Adrenal gland (tissue), 5 donors: ENCODE measurements around the gene ALOX15B.

Experiments used
- POLR2A ChIP-seq, 2 donors: fragments of 450-650 bp; IDR thresholded peaks; one replicate each; pipeline ENCODE4 v1.6.1; 2017; ENCODE audit warnings: antibody characterized with exemption in 2 of 2, mild to moderate bottlenecking in 2 of 2, moderate library complexity in 1 of 2
- TF ChIP-seq, protein P1 (sequence below), 6 experiments: fragments of 450-650 bp in 4 of 6; fragments of 200-600 bp in 2 of 6; sonication (generic) in 1 of 6; IDR thresholded peaks; 1 replicate in 5 of 6; 2 replicates in 1 of 6; pipeline versions ENCODE4 v1.5.1 to v1.8.0; 2016 to 2021; ENCODE audit warnings: antibody characterized with exemption in 6 of 6, mild to moderate bottlenecking in 2 of 6, moderate library complexity in 1 of 6
- donor health status: DM: no; HTN: no; CAD: no.

DNA sequence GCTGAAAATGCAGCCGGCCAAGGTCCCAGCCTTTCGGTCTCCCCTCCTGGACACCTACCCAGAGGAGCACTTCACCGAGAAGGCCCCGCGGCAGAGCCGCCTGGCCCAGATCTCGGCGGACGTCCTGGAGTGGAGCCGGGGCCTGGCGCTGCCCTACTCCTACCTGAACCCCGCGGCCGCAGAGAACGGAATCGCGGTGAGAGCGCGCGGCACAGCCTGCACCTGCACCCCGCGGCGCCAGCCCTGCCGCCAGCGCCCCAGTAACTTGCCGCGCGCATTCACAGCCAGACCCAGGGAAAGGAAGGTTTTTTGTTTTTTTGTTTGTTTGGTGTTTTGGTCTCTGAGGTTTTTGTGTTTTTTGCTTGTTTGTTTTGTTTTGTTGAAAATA lies 33.5 kb downstream of the ALOX15B start:
- TF ChIP-seq, protein P1, sequence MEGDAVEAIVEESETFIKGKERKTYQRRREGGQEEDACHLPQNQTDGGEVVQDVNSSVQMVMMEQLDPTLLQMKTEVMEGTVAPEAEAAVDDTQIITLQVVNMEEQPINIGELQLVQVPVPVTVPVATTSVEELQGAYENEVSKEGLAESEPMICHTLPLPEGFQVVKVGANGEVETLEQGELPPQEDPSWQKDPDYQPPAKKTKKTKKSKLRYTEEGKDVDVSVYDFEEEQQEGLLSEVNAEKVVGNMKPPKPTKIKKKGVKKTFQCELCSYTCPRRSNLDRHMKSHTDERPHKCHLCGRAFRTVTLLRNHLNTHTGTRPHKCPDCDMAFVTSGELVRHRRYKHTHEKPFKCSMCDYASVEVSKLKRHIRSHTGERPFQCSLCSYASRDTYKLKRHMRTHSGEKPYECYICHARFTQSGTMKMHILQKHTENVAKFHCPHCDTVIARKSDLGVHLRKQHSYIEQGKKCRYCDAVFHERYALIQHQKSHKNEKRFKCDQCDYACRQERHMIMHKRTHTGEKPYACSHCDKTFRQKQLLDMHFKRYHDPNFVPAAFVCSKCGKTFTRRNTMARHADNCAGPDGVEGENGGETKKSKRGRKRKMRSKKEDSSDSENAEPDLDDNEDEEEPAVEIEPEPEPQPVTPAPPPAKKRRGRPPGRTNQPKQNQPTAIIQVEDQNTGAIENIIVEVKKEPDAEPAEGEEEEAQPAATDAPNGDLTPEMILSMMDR (IDR thresholded peaks at IDR 0.05), result no peak
- TF ChIP-seq POLR2A (IDR thresholded peaks at IDR 0.05), result no peak
